ENCODE measurements around the gene MMP7.

The MMP7 gene

DNA sequence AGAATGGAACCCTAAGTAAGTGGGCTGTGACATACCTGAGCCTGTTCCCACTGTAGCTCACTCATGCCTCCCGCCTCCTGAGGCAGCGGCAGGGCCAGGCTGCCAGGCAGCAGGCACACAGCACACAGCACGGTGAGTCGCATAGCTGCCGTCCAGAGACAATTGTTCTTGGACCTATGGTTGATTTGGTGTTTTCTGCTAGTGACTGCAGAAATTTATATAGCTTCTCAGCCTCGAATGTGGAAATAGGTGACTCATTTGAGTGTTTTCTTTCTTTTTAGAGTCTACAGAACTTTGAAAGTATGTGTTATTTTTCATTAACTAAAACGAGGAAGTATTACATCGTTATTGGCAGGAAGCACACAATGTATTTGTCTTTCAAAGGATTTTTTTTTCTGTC lies at the start of gene MMP7:
Gene MMP7, minus strand, starts transcription at position 190 of the 400 bp plus-strand sequence. Its CDS starts 47 bp downstream, at position 143.
- no peak for DNase-seq

- DNase-seq, result no peak
Measured at GRCh38 chr11:102577723-102578122, 47.2 kb upstream of the MMP7 start.

GRCh38 chr11:102577182-102577581 lies 46.6 kb upstream of the MMP7 start:
- DNase-seq, result peak; percentile 96

GRCh38 chr11:102576350-102576749 lies 45.8 kb upstream of the MMP7 start:
- DNase-seq, result no peak

DNA sequence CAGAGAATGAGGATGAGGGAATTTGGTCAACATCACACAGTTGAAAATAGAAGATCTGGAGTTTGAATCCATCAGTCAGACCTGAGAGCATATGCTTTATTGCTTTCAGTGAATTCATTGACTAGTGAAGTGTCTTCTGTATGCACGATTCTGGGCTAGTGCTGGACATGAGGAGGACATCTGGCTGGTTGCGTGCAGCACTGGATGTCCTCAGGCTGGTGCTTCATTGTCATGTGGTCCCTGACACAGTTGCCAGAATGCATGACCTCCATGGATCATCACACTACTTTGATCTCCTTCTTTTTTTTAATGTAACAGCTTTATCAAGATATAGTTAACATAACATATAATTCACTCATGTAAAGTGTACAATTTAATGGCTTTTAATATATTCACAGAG lies 44.5 kb upstream of the MMP7 start:
- DNase-seq, result no peak

- no peak for DNase-seq
Measured at GRCh38 chr11:102573851-102574250, 43.3 kb upstream of the MMP7 start.

DNA sequence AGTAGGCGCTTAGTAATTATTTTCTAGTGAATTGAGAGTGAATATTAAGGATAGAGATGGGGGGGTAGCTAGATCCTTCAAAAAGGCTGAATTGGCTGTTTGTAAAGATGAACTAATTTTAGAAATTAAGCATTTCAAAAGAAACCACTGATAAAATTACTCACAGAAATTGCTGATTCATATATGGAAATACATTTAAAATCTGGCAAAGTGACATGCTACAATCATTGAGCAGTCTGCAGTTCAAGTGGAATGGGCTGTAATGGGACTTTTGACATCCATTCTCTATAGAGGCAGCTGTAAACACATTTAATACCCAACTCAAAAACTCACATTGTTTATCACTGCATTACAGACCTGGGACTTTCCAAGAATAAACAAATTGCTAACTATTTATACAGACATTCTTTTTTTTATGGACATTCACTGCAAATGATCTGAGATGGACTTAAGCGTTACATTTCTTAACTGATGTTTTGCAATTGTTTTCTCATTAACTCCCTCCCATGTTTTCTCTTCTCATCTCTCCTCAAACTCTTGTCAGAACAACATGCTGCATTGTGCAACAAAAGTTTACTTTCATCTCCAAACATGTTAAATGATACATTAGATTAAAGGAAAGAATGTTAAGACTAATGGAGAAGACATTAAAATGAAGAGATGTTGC lies 42.1 kb upstream of the MMP7 start:
- no peak for DNase-seq

DNA sequence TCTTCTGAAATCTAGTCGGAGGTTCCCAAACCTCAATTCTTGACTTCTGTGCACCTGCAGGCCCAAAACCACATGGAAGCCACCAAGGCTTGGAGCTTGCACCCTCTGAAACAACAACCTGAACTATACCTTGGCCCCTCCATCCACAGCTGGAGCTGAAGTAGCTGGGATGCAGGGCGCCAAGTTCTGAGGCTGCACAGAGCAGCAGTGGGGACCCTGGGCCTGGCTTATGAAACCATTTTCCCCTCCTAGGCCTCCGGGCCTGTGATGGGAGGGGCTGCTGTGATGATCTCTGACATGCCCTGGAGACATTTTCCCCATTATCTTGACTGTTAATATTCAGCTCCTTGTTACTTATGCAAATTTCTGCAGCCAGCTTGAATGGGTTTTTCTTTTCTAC lies 38.3 kb upstream of the MMP7 start:
- DNase-seq, result no peak

- DNase-seq, result no peak
Measured at GRCh38 chr11:102566112-102566511, 35.6 kb upstream of the MMP7 start.

GRCh38 chr11:102564110-102564509 lies 33.6 kb upstream of the MMP7 start:
- no peak for DNase-seq

GRCh38 chr11:102561636-102562035 lies 31.1 kb upstream of the MMP7 start:
- DNase-seq, result no peak

- no peak for DNase-seq
Measured at GRCh38 chr11:102560555-102561011, 30.0 kb upstream of the MMP7 start.

DNA sequence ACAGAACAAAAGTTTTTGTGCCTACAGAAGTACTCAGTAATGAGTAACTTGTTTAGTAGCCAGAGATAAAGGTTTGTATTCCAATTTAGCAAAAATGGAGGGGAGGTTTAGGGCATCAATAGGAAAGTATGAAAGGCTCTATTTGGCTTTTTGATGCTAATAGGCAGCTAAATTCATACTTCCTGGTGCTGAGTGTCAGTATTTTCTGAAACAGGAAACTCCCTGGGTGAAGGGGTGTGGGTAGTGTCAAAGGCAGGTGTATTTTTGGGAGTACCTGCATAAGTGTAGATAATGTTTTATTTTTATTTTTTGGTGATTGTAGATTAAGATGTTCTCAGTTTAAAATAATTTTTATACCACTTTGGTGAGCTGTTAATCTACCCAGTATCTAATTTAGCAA lies 29.3 kb upstream of the MMP7 start:
- DNase-seq, result no peak

GRCh38 chr11:102555091-102555490 lies 24.5 kb upstream of the MMP7 start:
- no peak for DNase-seq

DNA sequence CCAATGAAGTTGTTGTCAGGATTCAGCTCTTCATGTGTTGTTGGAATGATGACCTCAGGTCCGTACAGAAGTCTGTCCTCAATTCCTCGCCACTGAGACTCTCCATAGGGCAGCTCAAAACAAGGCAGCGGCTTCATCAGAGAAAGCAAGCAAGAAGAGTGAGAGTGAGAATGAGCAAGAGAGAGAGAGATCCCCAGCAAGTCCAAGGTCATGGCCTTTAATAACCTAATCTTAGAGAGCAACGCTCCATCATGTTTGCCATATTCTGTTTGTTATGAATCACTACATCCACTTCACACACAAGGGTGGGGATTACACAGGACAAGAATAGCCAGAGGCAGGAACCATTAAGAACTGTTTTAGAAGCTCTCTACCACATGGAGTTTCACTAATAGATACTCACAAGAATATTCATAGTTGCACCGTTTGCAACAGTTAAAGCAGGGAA lies 23.3 kb upstream of the MMP7 start:
- no peak for DNase-seq

DNA sequence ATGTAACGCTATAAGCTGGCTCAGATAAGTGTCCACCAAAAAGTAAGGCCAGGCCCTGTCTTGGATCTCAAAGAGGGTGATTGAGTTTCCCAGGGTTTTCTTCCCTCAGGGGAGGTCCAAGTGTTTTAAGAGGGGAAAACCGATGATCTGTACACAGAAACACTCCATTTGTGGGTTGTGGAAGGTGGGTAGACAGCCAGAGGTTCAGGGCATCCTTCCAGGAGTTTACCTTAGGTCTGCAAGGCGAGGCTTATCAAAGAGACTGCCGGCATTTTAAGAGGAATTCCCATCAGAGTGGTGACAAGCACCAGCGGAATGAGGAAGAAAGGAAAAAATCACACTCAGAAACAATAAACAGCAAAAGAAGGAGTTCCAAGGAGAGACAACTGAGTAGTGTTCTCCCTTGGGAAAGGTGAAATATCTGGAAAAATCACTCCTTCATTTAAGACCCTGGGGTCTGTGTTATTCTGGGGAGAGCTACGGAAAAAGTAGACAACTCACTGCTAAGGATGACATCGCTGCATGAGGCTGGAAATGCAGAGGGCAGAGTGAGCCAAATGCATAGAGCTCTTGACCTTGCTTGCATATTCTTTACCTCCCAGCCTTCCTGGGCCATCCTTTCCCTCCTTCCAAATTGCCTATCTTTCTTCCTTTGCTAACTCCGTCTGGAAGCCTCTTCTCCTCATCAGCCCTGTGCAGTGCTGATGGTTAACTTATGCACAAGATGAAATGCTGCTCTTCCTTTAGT lies 22.1 kb upstream of the MMP7 start:
- no peak for DNase-seq

DNA sequence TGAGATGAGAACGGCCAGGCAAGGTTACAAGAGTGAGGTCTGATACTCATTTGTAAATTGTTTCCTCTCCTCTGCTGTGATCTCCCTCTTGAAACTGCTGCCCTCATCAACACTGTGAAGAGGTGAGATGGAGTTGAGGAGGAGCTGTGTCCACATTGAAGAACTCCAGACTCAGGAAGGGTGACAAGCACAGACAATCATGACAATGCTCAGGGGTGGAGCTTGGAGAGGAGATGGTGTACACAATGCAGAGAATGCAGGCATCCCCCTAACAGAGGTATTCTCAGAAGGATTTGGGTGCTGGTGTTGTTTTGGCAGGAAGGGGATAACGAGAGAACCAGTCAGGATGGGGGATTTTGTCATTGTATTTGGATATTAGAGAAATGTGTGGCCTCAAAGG lies 21.5 kb upstream of the MMP7 start:
- no peak for DNase-seq

GRCh38 chr11:102551169-102551781 lies 20.7 kb upstream of the MMP7 start:
- no peak for DNase-seq

- peak; percentile 97 for DNase-seq
Measured at GRCh38 chr11:102546923-102547471, 16.4 kb upstream of the MMP7 start.

GRCh38 chr11:102546427-102546826 lies 15.9 kb upstream of the MMP7 start:
- DNase-seq, result no peak

DNA sequence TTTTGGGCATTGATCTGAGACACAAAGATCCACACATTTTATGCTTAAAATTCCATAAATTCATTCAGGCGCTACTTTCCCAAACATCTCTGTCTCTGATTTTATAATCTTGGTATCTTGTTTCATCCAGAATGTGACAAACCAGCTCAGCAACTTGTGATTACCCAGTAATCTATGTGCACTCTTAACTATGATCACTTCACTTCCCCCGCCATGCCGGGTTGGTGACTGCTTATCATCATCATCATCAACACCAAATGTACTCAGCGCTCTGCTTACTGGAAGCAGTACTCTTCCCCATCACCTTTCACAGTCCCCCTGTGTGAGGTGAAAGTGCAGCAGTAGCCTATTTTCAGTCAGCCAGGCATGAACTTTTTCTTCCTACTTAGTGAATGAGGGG lies 15.2 kb upstream of the MMP7 start:
- DNase-seq, result no peak

DNA sequence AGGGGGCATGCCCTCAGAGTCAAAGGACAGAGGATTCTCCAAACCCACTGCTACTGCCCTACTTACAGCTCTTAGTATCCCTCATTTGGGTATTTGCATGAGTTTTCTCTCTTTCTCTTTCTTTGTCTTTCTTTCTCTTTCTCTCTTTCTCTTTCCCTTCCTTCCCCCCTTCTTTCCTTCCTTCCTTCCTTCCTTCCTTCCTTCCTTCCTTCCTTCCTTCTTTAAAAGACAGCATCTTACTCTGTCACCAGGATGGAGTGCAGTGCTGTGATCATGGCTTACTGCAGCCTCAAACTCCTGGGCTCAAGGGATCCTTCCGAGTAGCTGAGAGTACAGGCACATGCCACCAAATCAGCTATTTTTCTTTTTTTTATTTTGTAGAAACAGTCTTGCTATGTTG lies 14.0 kb upstream of the MMP7 start:
- DNase-seq, result no peak

DNA sequence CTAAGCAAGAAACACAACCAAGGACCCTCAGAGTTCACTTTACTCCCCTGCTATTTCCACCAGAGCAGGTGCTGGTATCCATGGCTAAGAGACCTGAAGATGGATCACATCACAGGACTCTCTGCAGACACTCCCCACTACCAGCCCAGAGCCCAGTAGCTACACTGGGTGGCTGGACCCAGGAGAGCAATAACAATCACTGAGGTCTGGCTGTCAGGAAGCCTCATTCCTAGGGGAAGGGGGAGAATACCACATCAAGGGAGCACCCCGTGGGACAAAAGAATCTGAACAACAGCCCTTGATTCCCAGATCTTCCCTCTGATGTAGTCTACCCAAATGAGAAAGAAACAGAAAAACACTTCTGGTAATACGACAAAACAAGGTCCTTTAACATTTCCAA lies 9.0 kb upstream of the MMP7 start:
- DNase-seq, result no peak

GRCh38 chr11:102538932-102539331 lies 8.4 kb upstream of the MMP7 start:
- DNase-seq, result no peak
